GM11168 (cell line): ENCODE measurements around the gene POLR1G.

Source experiments
- in situ Hi-C: fragments of 300-500 bp; cut with MboI; formaldehyde crosslinking; loops from one replicate; pipeline ENCODE4 v1.12.0; 2022; ENCODE audit warnings: low sequenced_read_pairs; ENCODE audit not compliant: unreplicated experiment

The POLR1G gene

GRCh38 chr19:45443462-45444317, 37.2 kb downstream of the POLR1G start:
- in situ Hi-C loops: no loop called here

DNA sequence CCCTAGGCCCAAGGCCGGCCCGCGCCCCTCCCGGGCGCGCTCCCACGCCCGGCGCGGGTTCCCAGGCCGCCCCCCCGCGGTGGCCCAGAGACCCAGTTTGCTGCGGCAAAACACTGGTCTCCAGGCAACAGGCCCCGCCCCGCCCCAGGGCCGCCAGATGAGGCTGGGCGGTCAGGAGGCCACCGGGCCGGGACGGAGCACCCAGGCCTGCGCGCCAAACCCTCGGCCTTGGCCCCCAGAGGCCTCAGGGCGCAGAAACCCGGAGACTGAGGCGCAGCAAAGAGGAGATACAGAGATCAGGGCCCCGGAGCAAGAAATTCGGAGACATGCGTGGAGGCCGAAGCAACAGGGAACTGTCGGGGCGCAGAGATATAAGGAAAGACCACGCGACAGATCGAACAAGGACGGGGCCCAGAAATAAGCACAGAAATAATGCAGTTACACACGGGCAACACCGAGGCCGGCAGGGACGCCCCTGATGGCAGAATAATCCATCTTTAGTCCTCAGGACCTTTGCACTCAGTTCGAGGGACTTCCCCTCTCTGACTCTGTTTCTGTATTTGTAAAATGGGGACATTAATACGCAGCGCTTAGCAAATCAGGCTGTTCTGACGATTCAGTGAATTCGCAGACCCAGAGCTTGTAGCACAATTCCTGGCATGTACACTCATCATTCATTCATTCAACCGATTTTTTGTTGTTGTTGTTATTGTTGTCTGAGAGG, 38.0 kb downstream of the POLR1G start:
- in situ Hi-C loops: no loop called here

- in situ Hi-C loops: no loop called here
Observed at GRCh38 chr19:45445139-45445538, 38.7 kb downstream of the POLR1G start.

- in situ Hi-C loops: no loop called here
Observed at GRCh38 chr19:45446295-45446694, 39.9 kb downstream of the POLR1G start.

DNA sequence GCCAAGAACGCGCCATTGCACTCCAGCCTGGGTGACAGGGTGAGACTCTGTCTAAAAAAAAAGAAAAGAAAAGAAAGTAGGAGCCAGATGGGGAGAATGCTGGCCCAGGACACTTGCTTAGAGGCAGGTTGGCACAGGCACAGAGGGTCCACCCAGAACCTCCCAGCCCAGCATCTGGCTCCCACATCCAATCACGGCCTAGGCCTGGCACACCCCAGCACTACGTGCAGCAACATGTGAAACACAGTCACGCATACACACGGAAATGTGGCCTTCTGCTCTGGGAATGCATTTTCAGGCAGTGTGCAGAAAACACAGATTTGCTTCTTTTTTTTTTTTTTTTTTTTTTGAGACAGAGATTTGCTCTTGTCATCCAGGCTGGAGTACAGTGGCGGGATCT, 40.5 kb downstream of the POLR1G start:
- in situ Hi-C loops: no loop called here

- in situ Hi-C loops: no loop called here
Observed at GRCh38 chr19:45448425-45448756, 41.9 kb downstream of the POLR1G start.

DNA sequence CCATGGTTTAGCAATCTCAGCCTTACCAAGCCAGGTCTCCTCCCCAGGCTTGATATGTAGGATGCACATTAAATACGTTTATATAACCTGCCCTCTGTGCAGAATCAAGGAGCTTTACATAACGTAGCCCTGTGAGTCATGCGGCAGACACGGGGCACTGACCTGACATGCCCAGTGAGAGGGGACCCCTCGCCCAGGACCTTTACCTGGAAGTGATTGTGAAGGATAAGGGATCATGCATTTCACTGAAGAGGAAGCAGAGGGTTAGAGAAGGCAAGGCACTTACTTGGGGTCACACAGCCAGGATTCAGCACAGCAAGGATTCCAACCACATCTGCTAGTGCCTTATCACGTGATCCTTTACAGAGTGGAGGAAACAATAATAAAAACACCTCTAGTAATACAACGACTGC, 42.4 kb downstream of the POLR1G start:
- in situ Hi-C loops: no loop called here

DNA sequence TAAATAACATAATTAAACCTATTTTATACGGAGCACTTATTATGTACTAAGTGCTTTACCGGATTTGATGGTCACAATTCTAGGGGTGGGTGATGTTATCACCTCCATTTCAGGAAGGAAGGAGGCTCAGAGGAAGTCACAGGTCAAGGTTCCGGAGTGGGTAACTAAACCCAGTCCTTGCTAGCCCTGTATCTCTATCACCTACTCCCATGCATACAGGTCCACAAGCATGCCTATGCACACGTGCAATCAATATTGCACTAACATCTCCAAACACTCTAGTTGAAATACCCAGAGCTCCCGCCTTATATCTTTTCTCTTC, 43.5 kb downstream of the POLR1G start:
- in situ Hi-C loops: no loop called here

GRCh38 chr19:45451131-45451849, 44.8 kb downstream of the POLR1G start:
- in situ Hi-C loops: no loop called here

GRCh38 chr19:45451850-45452387, 45.5 kb downstream of the POLR1G start:
- in situ Hi-C loops: no loop called here

DNA sequence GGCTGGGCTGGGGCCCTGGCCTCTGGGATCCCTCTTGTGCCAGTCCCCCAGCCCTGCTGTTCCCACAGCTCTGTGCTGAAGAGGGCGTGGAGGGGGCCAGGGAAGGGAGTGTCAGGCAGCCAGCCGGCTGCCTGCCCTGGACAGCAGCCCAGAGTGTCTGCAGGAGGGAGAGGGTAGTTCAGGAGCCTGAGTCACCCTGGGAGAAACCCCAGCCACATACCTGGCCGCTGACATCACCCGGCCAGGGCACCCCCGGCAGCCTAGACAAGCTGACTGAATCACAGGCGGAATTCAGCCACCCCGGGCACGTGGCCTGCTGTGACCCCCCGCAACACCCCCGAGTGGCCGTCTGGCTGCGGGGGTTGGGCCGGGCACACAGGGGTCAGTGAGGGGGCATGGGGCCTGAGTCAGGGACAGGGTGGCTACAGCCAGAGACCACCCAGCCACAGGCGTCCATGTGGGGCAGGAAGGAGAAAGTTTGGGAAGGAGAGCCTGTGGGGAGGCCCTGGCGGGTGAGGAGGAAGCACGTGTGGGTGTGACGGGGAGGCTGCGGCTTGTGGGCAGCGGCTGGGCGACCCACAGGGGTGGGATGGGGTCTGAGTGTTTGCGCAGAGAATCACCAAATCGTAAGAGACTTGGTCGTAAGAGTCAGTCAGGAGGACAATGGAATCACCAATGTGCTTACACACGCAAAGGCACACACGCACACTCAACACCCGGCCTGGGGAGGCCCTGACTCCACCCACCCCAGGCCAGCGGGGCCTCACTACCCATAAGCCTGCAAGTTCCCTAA, 49.5 kb downstream of the POLR1G start:
- in situ Hi-C loops: no loop called here

- in situ Hi-C loops: no loop called here
Observed at GRCh38 chr19:45456500-45456815, 50.0 kb downstream of the POLR1G start.

GRCh38 chr19:45457776-45458175, 51.3 kb downstream of the POLR1G start:
- in situ Hi-C loops: no loop called here
